HepG2 (cell line): ENCODE data around the gene ZACN. TPM values are rescaled to one million over a fixed set of nuclear protein-coding genes. Genes with fewer than 3 reads are reported as not detected.

ENCODE experiments used
- GFI1 ChIP-seq: sonication (generic); formaldehyde crosslinking; IDR thresholded peaks from 2 replicates; pipeline ENCODE4 v1.5.0; 2020; ENCODE audit warnings: missing genetic modification reagents, mild to moderate bottlenecking, borderline replicate concordance
- MED1 ChIP-seq: sonication (generic); formaldehyde crosslinking; IDR thresholded peaks from 2 replicates; pipeline ENCODE4 v1.4.0; 2020; ENCODE audit warnings: missing genetic modification reagents
- POLR2AphosphoS2 ChIP-seq: IDR thresholded peaks from 2 replicates; pipeline ENCODE4 v1.6.1; 2011; ENCODE audit warnings: low read depth, low read length, improper control_type of control experiment
- THAP11 ChIP-seq: IDR thresholded peaks from 2 replicates; pipeline ENCODE4 v1.6.1; 2016; ENCODE audit warnings: missing biosample characterization, missing genetic modification reagents
- ZNF12 ChIP-seq: sonication (generic); formaldehyde crosslinking; IDR thresholded peaks from 2 replicates; pipeline ENCODE4 v1.5.0; 2020; ENCODE audit warnings: missing genetic modification reagents
- polyA plus RNA-seq, 8 experiments: library from polyadenylated mRNA; depleted of rRNA in 3 of 8; stranded (reverse) in 7 of 8; unstranded in 1 of 8; fragments of >200 nt; fragmentation: Illumina TruSeq in 4 of 8; extraction: Trizol in 4 of 8; gene quantifications; 2 replicates each; pipeline versions ENCODE4 v1.2.1 to v1.2.3, GENCODE V29; 2011 to 2016; ENCODE audit warnings: low read depth in 4 of 8, missing spikeins in 1 of 8, mixed read lengths in 1 of 8; ENCODE audit not compliant: insufficient read depth in 1 of 8
- total RNA-seq, 5 experiments: library from RNA; depleted of rRNA; stranded (reverse); fragments of >200 nt; fragmentation: Illumina TruSeq; extraction: Trizol; gene quantifications; 2 replicates each; pipeline ENCODE4 v1.2.3, GENCODE V29; 2016; ENCODE audit warnings: low read depth in 1 of 5
- TF ChIP-seq, protein P1 (sequence below): sonication (generic); formaldehyde crosslinking; IDR thresholded peaks from 2 replicates; pipeline ENCODE4 v1.4.0; 2020; ENCODE audit warnings: missing genetic modification reagents, mild to moderate bottlenecking, borderline replicate concordance
- TF ChIP-seq, protein P2 (sequence below): sonication (generic); formaldehyde crosslinking; IDR thresholded peaks from 2 replicates; pipeline ENCODE4 v1.4.0; 2020; ENCODE audit warnings: missing genetic modification reagents
- TF ChIP-seq, protein P3 (sequence below): sonication (generic); formaldehyde crosslinking; IDR thresholded peaks from 2 replicates; pipeline ENCODE4 v1.4.0; 2020; ENCODE audit warnings: mild to moderate bottlenecking, missing genetic modification reagents, borderline replicate concordance
- TF ChIP-seq, protein P4 (sequence below), 2 experiments: fragments of 450-650 bp in 1 of 2; sonication (generic) in 1 of 2; formaldehyde crosslinking in 1 of 2; IDR thresholded peaks; 2 replicates each; pipeline versions ENCODE4 v1.6.1 to v1.8.0; 2016 to 2022; ENCODE audit warnings: antibody characterized with exemption in 1 of 2, mild to moderate bottlenecking in 1 of 2, missing genetic modification reagents in 1 of 2

Gene ZACN
- total and polyA plus RNA-seq, 2 of the 13 experiments (the other 11 are each of a cell fraction or from before 2014, with no cell fraction given) = 0.11 to 0.15 TPM

DNA sequence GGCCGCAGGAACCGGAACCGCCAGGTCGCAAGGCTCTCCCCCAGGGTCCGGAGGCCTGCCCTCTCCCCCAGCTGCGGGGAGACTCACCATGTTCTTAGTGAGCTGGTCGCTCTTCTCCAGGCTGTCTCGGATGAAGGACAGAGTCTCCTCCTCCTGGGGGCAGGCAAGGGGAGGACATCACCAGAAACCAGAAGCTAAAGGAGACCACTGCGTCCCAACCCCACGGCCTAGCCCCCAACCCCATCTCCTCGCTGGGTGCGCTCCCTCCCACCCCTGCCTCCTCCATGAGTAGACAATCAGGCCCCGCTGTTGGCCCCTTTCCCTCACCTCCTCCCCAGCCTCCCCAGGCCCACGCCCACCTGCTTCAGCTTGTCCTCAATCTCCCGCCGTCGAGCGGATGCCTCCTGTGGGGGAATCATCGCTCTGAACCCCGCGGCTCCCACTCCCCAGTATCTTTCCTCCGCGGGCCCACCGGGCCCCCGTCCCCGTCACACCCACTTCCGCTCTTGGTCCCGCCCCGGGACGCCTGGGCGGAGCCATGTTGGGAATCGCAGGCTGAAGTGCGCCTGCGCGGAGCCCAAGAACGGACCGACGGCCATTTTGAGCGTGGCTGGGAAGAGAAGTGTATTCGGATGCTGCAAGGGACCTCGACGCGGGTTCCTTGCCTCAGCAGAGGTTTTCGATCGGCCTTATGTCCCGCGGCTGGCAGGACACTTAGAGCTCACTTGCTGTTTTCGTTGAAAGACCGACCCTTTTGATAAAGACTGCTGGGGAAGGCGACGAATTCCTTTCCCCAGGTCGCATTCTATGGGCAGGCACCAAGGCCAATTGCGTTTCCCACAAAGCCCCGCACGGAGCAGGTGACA, 24.5 kb downstream of the ZACN start, which contains the start of gene EXOC7 (continued):
- TF ChIP-seq, protein P1, sequence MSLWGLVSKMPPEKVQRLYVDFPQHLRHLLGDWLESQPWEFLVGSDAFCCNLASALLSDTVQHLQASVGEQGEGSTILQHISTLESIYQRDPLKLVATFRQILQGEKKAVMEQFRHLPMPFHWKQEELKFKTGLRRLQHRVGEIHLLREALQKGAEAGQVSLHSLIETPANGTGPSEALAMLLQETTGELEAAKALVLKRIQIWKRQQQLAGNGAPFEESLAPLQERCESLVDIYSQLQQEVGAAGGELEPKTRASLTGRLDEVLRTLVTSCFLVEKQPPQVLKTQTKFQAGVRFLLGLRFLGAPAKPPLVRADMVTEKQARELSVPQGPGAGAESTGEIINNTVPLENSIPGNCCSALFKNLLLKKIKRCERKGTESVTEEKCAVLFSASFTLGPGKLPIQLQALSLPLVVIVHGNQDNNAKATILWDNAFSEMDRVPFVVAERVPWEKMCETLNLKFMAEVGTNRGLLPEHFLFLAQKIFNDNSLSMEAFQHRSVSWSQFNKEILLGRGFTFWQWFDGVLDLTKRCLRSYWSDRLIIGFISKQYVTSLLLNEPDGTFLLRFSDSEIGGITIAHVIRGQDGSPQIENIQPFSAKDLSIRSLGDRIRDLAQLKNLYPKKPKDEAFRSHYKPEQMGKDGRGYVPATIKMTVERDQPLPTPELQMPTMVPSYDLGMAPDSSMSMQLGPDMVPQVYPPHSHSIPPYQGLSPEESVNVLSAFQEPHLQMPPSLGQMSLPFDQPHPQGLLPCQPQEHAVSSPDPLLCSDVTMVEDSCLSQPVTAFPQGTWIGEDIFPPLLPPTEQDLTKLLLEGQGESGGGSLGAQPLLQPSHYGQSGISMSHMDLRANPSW = no peak
- peak; percentile 63; the same call in 1 of the 2 replicates for TF ChIP-seq POLR2AphosphoS2
- TF ChIP-seq, protein P2, sequence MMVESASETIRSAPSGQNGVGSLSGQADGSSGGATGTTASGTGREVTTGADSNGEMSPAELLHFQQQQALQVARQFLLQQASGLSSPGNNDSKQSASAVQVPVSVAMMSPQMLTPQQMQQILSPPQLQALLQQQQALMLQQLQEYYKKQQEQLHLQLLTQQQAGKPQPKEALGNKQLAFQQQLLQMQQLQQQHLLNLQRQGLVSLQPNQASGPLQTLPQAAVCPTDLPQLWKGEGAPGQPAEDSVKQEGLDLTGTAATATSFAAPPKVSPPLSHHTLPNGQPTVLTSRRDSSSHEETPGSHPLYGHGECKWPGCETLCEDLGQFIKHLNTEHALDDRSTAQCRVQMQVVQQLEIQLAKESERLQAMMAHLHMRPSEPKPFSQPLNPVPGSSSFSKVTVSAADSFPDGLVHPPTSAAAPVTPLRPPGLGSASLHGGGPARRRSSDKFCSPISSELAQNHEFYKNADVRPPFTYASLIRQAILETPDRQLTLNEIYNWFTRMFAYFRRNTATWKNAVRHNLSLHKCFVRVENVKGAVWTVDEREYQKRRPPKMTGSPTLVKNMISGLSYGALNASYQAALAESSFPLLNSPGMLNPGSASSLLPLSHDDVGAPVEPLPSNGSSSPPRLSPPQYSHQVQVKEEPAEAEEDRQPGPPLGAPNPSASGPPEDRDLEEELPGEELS (CRISPR knock-in tag) = no peak
- TF ChIP-seq, protein P3, sequence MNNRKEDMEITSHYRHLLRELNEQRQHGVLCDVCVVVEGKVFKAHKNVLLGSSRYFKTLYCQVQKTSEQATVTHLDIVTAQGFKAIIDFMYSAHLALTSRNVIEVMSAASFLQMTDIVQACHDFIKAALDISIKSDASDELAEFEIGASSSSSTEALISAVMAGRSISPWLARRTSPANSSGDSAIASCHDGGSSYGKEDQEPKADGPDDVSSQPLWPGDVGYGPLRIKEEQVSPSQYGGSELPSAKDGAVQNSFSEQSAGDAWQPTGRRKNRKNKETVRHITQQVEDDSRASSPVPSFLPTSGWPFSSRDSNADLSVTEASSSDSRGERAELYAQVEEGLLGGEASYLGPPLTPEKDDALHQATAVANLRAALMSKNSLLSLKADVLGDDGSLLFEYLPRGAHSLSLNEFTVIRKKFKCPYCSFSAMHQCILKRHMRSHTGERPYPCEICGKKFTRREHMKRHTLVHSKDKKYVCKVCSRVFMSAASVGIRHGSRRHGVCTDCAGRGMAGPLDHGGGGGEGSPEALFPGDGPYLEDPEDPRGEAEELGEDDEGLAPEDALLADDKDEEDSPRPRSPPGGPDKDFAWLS (CRISPR knock-in tag) = no peak
- no peak; the same call in 1 of the 2 replicates for TF ChIP-seq MED1 (CRISPR knock-in tag)
- TF ChIP-seq GFI1 (CRISPR knock-in tag) = peak; percentile 76; the same call in 1 of the 2 replicates
- TF ChIP-seq, protein P4, sequence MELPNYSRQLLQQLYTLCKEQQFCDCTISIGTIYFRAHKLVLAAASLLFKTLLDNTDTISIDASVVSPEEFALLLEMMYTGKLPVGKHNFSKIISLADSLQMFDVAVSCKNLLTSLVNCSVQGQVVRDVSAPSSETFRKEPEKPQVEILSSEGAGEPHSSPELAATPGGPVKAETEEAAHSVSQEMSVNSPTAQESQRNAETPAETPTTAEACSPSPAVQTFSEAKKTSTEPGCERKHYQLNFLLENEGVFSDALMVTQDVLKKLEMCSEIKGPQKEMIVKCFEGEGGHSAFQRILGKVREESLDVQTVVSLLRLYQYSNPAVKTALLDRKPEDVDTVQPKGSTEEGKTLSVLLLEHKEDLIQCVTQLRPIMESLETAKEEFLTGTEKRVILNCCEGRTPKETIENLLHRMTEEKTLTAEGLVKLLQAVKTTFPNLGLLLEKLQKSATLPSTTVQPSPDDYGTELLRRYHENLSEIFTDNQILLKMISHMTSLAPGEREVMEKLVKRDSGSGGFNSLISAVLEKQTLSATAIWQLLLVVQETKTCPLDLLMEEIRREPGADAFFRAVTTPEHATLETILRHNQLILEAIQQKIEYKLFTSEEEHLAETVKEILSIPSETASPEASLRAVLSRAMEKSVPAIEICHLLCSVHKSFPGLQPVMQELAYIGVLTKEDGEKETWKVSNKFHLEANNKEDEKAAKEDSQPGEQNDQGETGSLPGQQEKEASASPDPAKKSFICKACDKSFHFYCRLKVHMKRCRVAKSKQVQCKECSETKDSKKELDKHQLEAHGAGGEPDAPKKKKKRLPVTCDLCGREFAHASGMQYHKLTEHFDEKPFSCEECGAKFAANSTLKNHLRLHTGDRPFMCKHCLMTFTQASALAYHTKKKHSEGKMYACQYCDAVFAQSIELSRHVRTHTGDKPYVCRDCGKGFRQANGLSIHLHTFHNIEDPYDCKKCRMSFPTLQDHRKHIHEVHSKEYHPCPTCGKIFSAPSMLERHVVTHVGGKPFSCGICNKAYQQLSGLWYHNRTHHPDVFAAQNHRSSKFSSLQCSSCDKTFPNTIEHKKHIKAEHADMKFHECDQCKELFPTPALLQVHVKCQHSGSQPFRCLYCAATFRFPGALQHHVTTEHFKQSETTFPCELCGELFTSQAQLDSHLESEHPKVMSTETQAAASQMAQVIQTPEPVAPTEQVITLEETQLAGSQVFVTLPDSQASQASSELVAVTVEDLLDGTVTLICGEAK (IDR thresholded peaks at IDR 0.05) = no peak
- TF ChIP-seq, protein P4 (CRISPR knock-in tag; IDR thresholded peaks at IDR 0.05) = peak; percentile 49
- peak; percentile 36; the same call in 1 of the 2 replicates for TF ChIP-seq ZNF12 (CRISPR knock-in tag)
- peak; percentile 87 for TF ChIP-seq THAP11 (CRISPR knock-in tag)
